Gastrocnemius medialis (tissue), 4 donors: ENCODE data around the gene EME1. TPM values are rescaled to one million over a fixed set of nuclear protein-coding genes. Genes with fewer than 3 reads are reported as not detected.

Experiments used
- ATAC-seq, 2 donors: fragments of 150-250 bp; one replicate each; pipeline ENCODE4 v1.9.1; 2016
- DNase-seq, 2 donors: peaks; one replicate each; pipeline ENCODE4 v3.0.0-alpha.2; 2019
- H3K27ac ChIP-seq, 4 donors: fragments of 200-600 bp; sonication (generic); 1 replicate in 1 of 4; 2 replicates in 3 of 4; pipeline ENCODE4 v1.5.1; 2016 to 2018; ENCODE audit warnings: mild to moderate bottlenecking in 2 of 4, moderate library complexity in 1 of 4
- H3K27me3 ChIP-seq, 3 donors: fragments of 200-600 bp; sonication (generic) in 2 of 3; 1 replicate in 1 of 3; 2 replicates in 2 of 3; pipeline versions ENCODE4 v1.5.1 to v1.6.0; 2016 to 2019; ENCODE audit warnings: mild to moderate bottlenecking in 1 of 3, moderate library complexity in 1 of 3
- H3K36me3 ChIP-seq, 2 donors: fragments of 200-600 bp; sonication (generic) in 1 of 2; one replicate each; pipeline ENCODE4 v1.5.1; 2017 to 2018
- H3K4me1 ChIP-seq, 2 donors: fragments of 200-600 bp; sonication (generic) in 1 of 2; one replicate each; pipeline ENCODE4 v1.5.1; 2016 to 2017; ENCODE audit warnings: mild to moderate bottlenecking in 2 of 2
- H3K4me3 ChIP-seq, 4 donors: fragments of 200-600 bp; sonication (generic) in 3 of 4; 1 replicate in 1 of 4; 2 replicates in 3 of 4; pipeline ENCODE4 v1.5.1; 2016 to 2019; ENCODE audit warnings: mild to moderate bottlenecking in 2 of 4
- H3K9me3 ChIP-seq, 3 donors: fragments of 200-600 bp; sonication (generic) in 2 of 3; 1 replicate in 1 of 3; 2 replicates in 2 of 3; pipeline ENCODE4 v1.5.1; 2016 to 2019
- CTCF ChIP-seq, 5 experiments: fragments of 450-650 bp in 3 of 5; fragments of 200-600 bp in 2 of 5; sonication (generic) in 2 of 5; IDR thresholded peaks in 4 of 5; conservative IDR thresholded peaks in 1 of 5; 1 replicate in 4 of 5; 2 replicates in 1 of 5; pipeline ENCODE4 v1.5.1; 2016 to 2019; ENCODE audit warnings: antibody characterized with exemption in 5 of 5, mild to moderate bottlenecking in 3 of 5, moderate library complexity in 3 of 5
- POLR2A ChIP-seq, 2 donors: fragments of 450-650 bp; IDR thresholded peaks; one replicate each; pipeline ENCODE4 v1.6.1; 2017; ENCODE audit warnings: antibody characterized with exemption in 2 of 2, mild to moderate bottlenecking in 2 of 2, moderate library complexity in 2 of 2
- in situ Hi-C, 4 donors: fragments of 200-750 bp; cut with MboI; loops; one replicate each; pipeline versions ENCODE4 v1.15.0 to v1.8.0; 2017; ENCODE audit warnings: low sequenced_read_pairs in 4 of 4
- intact Hi-C: fragments of 100-400 bp; cut with DNase I; formaldehyde crosslinking; loops from one replicate; pipeline ENCODE4 v1.15.1; 2023; ENCODE audit warnings: low total_unique reads
- total RNA-seq, 4 donors: library from RNA; depleted of rRNA; stranded (reverse); fragments of >200 nt; gene quantifications; one replicate each; pipeline versions ENCODE4 v1.1.0 to v1.2.3, GENCODE V29; 2016

Gene EME1
- total RNA-seq, 4 donors from 2014 or later, result 0.82 to 0.95 TPM; not detected in 2

DNA sequence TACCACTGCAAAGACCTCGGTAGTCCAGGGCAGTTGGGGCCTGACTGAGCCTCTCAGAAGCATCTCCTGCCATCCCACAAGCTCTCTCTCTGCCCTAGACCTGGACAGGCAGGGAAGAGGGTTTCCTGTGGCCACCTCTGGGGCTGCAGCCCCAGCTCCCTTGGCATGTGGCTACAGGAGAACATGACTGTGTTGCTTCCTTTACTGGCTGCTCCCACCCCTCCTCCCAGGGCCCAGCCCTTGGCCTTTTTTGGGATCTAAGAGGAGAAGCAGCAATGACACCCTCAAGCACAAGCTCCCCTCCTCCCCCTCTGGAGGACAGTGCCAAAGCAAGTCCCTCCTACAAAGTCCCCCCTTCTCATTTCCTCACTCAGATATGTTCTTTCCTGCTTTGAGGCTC lies 5.6 kb upstream of the EME1 start:
- intact Hi-C loops, result no loop called here
- peaks cover 17 to 26% of the 10 kb centered on the region in 2 donors for H3K4me1 ChIP-seq
- H3K4me3 ChIP-seq, result no peak overlapping the region
- peaks cover 0 to 56% of the 10 kb centered on the region in 2 donors for H3K36me3 ChIP-seq
- no peak for TF ChIP-seq POLR2A (IDR thresholded peaks at IDR 0.05)
- no peak for TF ChIP-seq CTCF (IDR thresholded peaks at IDR 0.05 in 4 of 5, conservative IDR thresholded peaks at IDR 0.05 in 1 of 5)
- in situ Hi-C loops, result no loop called here
- DNase-seq (no peak), ATAC-seq (no peak)
- no peaks in the 10 kb centered on the region for H3K9me3 ChIP-seq
- H3K27ac ChIP-seq, result no peak overlapping the region
- no peaks in the 10 kb centered on the region for H3K27me3 ChIP-seq

DNA sequence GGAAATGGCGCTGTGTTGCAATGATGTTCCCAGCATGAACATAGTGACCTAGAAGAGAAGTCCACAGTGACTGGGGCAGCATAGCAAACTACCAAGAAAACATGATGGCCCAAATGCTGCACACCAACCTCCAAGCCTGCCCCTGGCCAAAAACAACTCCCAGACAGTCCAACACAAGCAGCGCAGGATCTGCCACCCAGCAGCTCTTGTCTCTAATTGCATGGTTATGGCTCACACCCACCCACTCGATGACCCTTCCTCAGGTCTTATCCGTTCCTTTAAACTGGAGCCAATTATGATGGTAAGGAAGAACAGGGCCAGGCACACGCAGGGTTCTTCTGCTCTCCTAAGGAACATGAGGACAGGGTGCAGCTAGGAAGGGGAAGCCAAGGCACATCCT lies 3.0 kb upstream of the EME1 start:
- TF ChIP-seq CTCF (IDR thresholded peaks at IDR 0.05 in 4 of 5, conservative IDR thresholded peaks at IDR 0.05 in 1 of 5) (no peak), POLR2A (IDR thresholded peaks at IDR 0.05) (no peak)
- intact Hi-C loops, result no loop called here
- Histone ChIP-seq H3K27me3 (no peaks in the 10 kb centered on the region), H3K36me3 (peaks cover 0 to 56% of the 10 kb centered on the region in 2 donors), H3K9me3 (no peaks in the 10 kb centered on the region), H3K4me1 (peaks cover 20 to 33% of the 10 kb centered on the region in 2 donors), H3K27ac (peak overlapping the region in 2 of 4 donors; percentile 31 to 54), H3K4me3 (no peak overlapping the region)
- DNase-seq (no peak), ATAC-seq (peak in 1 of 2 donors; percentile 7)
- in situ Hi-C loops, result no loop called here

- peak overlapping the region in 2 of 4 donors; percentile 97 to 99 for H3K27ac ChIP-seq
- no peaks in the 10 kb centered on the region for H3K27me3 ChIP-seq
- H3K4me3 ChIP-seq, result peak overlapping the region in 3 of 4 donors; percentile 83 to 98 (median 85)
- in situ Hi-C loops (no loop called here), intact Hi-C loops (no loop called here)
- H3K36me3 ChIP-seq, result peaks cover 0 to 44% of the 10 kb centered on the region in 2 donors
- peaks cover 20 to 33% of the 10 kb centered on the region in 2 donors for H3K4me1 ChIP-seq
- DNase-seq, result no peak
- TF ChIP-seq CTCF (IDR thresholded peaks at IDR 0.05 in 4 of 5, conservative IDR thresholded peaks at IDR 0.05 in 1 of 5), result no peak
- no peak for TF ChIP-seq POLR2A (IDR thresholded peaks at IDR 0.05)
- H3K9me3 ChIP-seq, result no peaks in the 10 kb centered on the region
- no peak for ATAC-seq
These were observed 1.5 kb upstream of the EME1 start for GRCh38 chr17:50371526-50371925.

DNA sequence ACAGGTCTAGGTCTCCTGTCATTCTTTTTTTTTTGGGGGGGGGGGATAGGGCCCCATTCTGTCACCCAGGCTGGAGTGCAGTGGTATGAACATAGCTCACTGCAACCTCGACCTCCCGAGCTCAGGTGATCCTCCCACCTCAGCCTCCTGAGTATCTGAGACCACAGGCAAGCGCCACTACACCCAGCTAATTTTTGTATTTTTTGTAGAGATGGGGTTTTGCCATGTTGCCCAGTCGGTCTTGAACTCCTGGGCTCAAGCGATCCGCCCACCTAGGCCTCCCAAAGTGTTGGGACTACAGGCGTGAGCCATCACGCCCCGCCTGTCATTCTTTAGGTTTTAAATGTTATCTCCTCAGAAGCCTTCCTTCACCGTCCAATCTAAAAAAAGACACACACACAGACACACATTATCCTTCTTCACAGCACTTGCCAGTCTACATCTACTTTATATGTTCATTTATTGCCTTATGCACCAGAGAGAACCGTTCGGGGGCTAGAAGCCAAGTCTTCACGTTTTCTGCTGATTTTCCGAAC lies 739 bp upstream of the EME1 start:
- H3K27ac ChIP-seq, result peak overlapping the region; percentile 94 to 99 (median 96)
- peaks cover 20 to 33% of the 10 kb centered on the region in 2 donors for H3K4me1 ChIP-seq
- intact Hi-C loops (loop anchor here (2.0 kb wide), 2 partner anchors 27 to 107 kb away; partner anchors contain the start of gene RSAD1), in situ Hi-C loops (no loop called here)
- peak overlapping the region; percentile 83 to 98 (median 84) for H3K4me3 ChIP-seq
- H3K9me3 ChIP-seq, result no peaks in the 10 kb centered on the region
- peaks cover 0 to 36% of the 10 kb centered on the region in 2 donors for H3K36me3 ChIP-seq
- ATAC-seq, result peak in 1 of 2 donors; percentile 35
- H3K27me3 ChIP-seq, result no peaks in the 10 kb centered on the region
- TF ChIP-seq CTCF (IDR thresholded peaks at IDR 0.05 in 4 of 5, conservative IDR thresholded peaks at IDR 0.05 in 1 of 5), result no peak
- no peak for TF ChIP-seq POLR2A (IDR thresholded peaks at IDR 0.05)
- DNase-seq, result no peak
